D721Med (cell line): ENCODE data around the gene SCLT1.

Source experiments
- DNase-seq: peaks from one replicate; pipeline ENCODE4 v3.0.0; 2011; ENCODE audit warnings: low spot score; ENCODE audit not compliant: insufficient read length
- FAIRE-seq: peaks from 2 replicates; lab custom pipeline; 2011; peaks lifted over from hg19 to GRCh38; lab: Jason Lieb, UNC
- CTCF ChIP-seq: IDR thresholded peaks from 2 replicates; pipeline ENCODE4 v1.5.1; 2012; ENCODE audit warnings: mild to moderate bottlenecking, control low read depth; ENCODE audit not compliant: insufficient read depth; ENCODE audit errors: missing control alignments

SCLT1 gene

GRCh38 chr4:128880662-128881061 is 212.7 kb downstream of the SCLT1 start:
- FAIRE-seq (no peak), DNase-seq (no peak)
- TF ChIP-seq CTCF: no peak

- no peak for TF ChIP-seq CTCF
- FAIRE-seq: no peak
- DNase-seq: no peak
Measured at GRCh38 chr4:128879971-128880370, 213.4 kb downstream of the SCLT1 start.

- DNase-seq: no peak
- no peak for TF ChIP-seq CTCF
- no peak for FAIRE-seq
Measured at GRCh38 chr4:128879283-128879682, 214.1 kb downstream of the SCLT1 start.

- DNase-seq (no peak), FAIRE-seq (no peak)
- TF ChIP-seq CTCF: no peak
Measured at GRCh38 chr4:128877934-128878333, 215.4 kb downstream of the SCLT1 start.

GRCh38 chr4:128876200-128876599 is 217.1 kb downstream of the SCLT1 start:
- no peak for TF ChIP-seq CTCF
- FAIRE-seq: no peak
- no peak for DNase-seq

GRCh38 chr4:128871948-128872347 is 221.4 kb downstream of the SCLT1 start:
- no peak for FAIRE-seq
- no peak for DNase-seq
- no peak for TF ChIP-seq CTCF

GRCh38 chr4:128869776-128870509 is 223.4 kb downstream of the SCLT1 start:
- FAIRE-seq (no peak), DNase-seq (no peak)
- TF ChIP-seq CTCF: no peak
